Hepatocyte (in vitro differentiated cells): ENCODE measurements around the gene KRT84. TPM values are rescaled to one million over a fixed set of nuclear protein-coding genes. Genes with fewer than 3 reads are reported as not detected.

Source experiments
- DNase-seq: peaks from one replicate; pipeline ENCODE4 v3.0.0-alpha.2; 2016; ENCODE audit warnings: low spot score
- H2AFZ ChIP-seq: fragments of 200-600 bp; sonication (generic); 2 replicates; pipeline ENCODE4 v1.6.0; 2016; ENCODE audit warnings: antibody characterized with exemption, mild to moderate bottlenecking
- H3K27ac ChIP-seq: fragments of 200-600 bp; sonication (generic); 2 replicates; pipeline ENCODE4 v1.5.1; 2016; ENCODE audit warnings: mild to moderate bottlenecking
- H3K27me3 ChIP-seq: fragments of 200-600 bp; sonication (generic); 2 replicates; pipeline ENCODE4 v1.6.1; 2016
- H3K36me3 ChIP-seq: fragments of 200-600 bp; sonication (generic); replicated peaks from 2 replicates; pipeline ENCODE4 v1.5.1; 2016; ENCODE audit warnings: low read depth; ENCODE audit not compliant: insufficient read depth
- H3K4me1 ChIP-seq: fragments of 200-600 bp; sonication (generic); 2 replicates; pipeline ENCODE4 v1.5.1; 2016; ENCODE audit warnings: mild to moderate bottlenecking, moderate library complexity; ENCODE audit not compliant: insufficient read depth
- H3K4me2 ChIP-seq: fragments of 200-600 bp; sonication (generic); 2 replicates; pipeline ENCODE4 v1.6.0; 2016
- H3K4me3 ChIP-seq: fragments of 200-600 bp; sonication (generic); 2 replicates; pipeline ENCODE4 v1.5.1; 2016; ENCODE audit warnings: mild to moderate bottlenecking
- H3K79me2 ChIP-seq: fragments of 200-600 bp; sonication (generic); 2 replicates; pipeline ENCODE4 v1.6.0; 2017; ENCODE audit warnings: mild to moderate bottlenecking
- H3K9me2 ChIP-seq: fragments of 200-600 bp; sonication (generic); replicated peaks from 2 replicates; pipeline ENCODE4 v1.6.0; 2017; ENCODE audit warnings: mild to moderate bottlenecking; ENCODE audit not compliant: insufficient read depth
- H3K9me3 ChIP-seq: fragments of 200-600 bp; sonication (generic); 2 replicates; pipeline ENCODE4 v1.5.1; 2016; ENCODE audit warnings: low read depth, mild to moderate bottlenecking
- H4K20me1 ChIP-seq: fragments of 200-600 bp; sonication (generic); 2 replicates; pipeline ENCODE4 v1.6.0; 2016; ENCODE audit warnings: mild to moderate bottlenecking; ENCODE audit not compliant: insufficient read depth, poor library complexity, severe bottlenecking
- CTCF ChIP-seq: fragments of 200-600 bp; sonication (generic); IDR thresholded peaks from 2 replicates; pipeline ENCODE4 v1.5.1; 2016; ENCODE audit warnings: antibody characterized with exemption, mild to moderate bottlenecking; ENCODE audit not compliant: poor library complexity
- EZH2 ChIP-seq: fragments of 200-600 bp; sonication (generic); IDR thresholded peaks from 2 replicates; pipeline ENCODE4 v1.6.1; 2016; ENCODE audit warnings: antibody characterized with exemption, mild to moderate bottlenecking, borderline replicate concordance
- EZH2phosphoT487 ChIP-seq: fragments of 200-600 bp; sonication (generic); IDR thresholded peaks from one replicate; pipeline ENCODE4 v1.6.1; 2018; ENCODE audit warnings: antibody characterized with exemption, mild to moderate bottlenecking, low read depth, moderate library complexity; ENCODE audit not compliant: unreplicated experiment, severe bottlenecking
- WGBS: methylation state at CpG from one replicate; pipeline ENCODE4 v1.1.6; 2016; ENCODE audit warnings: low lambda C conversion rate; ENCODE audit errors: missing lambda C conversion rate; 5-methylcytosine and 5-hydroxymethylcytosine counted together
- polyA plus RNA-seq: library from polyadenylated mRNA; unstranded; fragments of >200 nt; fragmentation: Nextera tagmentation; extraction: Ambion mirVana; gene quantifications from 2 replicates; pipeline ENCODE4 v1.2.1, GENCODE V29; 2016
- total RNA-seq: library from RNA; depleted of rRNA; stranded (reverse); fragments of >200 nt; gene quantifications from 2 replicates; pipeline ENCODE4 v1.2.3, GENCODE V29; 2014

The KRT84 gene
- total and polyA plus RNA-seq, 2 experiments from 2014 or later, result not detected

GRCh38 chr12:52351196-52352059, 34.0 kb downstream of the KRT84 start:
- Histone ChIP-seq H3K4me1 (peaks cover 6% of the 10 kb centered on the region), H3K9me3 (no peaks in the 10 kb centered on the region), H3K36me3 (no peaks in the 10 kb centered on the region), H3K4me2 (no peak overlapping the region), H3K4me3 (no peak overlapping the region), H3K79me2 (no peaks in the 10 kb centered on the region), H2AFZ (no peak overlapping the region), H3K27me3 (peaks cover 3% of the 10 kb centered on the region), H4K20me1 (no peaks in the 10 kb centered on the region), H3K9me2 (no peaks in the 10 kb centered on the region), H3K27ac (no peak overlapping the region)
- TF ChIP-seq CTCF (no peak), EZH2 (no peak)
- WGBS, result 80% methylated on average over 9 of the region's 9 CpGs
- no peak for DNase-seq

- peaks cover 3% of the 10 kb centered on the region for H3K27me3 ChIP-seq
- TF ChIP-seq EZH2 (no peak), EZH2phosphoT487 (no peak), CTCF (no peak)
- peaks cover 13% of the 10 kb centered on the region for H3K4me1 ChIP-seq
- no peaks in the 10 kb centered on the region for H3K36me3 ChIP-seq
- no peaks in the 10 kb centered on the region for H3K9me3 ChIP-seq
- H3K4me2 ChIP-seq, result no peak overlapping the region
- H4K20me1 ChIP-seq, result no peaks in the 10 kb centered on the region
- 92% methylated on average over 5 of the region's 5 CpGs for WGBS
- DNase-seq, result no peak
- no peaks in the 10 kb centered on the region for H3K9me2 ChIP-seq
- no peak overlapping the region for H3K27ac ChIP-seq
- no peaks in the 10 kb centered on the region for H3K79me2 ChIP-seq
- H2AFZ ChIP-seq, result no peak overlapping the region
- no peak overlapping the region for H3K4me3 ChIP-seq
These were observed 34.7 kb downstream of the KRT84 start for GRCh38 chr12:52350786-52351185.

GRCh38 chr12:52350021-52350620, 35.3 kb downstream of the KRT84 start:
- Histone ChIP-seq H3K4me2 (no peak overlapping the region), H3K4me1 (peaks cover 17% of the 10 kb centered on the region), H3K9me3 (no peaks in the 10 kb centered on the region), H3K9me2 (no peaks in the 10 kb centered on the region), H3K4me3 (no peak overlapping the region), H3K27ac (no peak overlapping the region), H2AFZ (no peak overlapping the region), H3K27me3 (peaks cover 3% of the 10 kb centered on the region), H3K36me3 (no peaks in the 10 kb centered on the region), H4K20me1 (no peaks in the 10 kb centered on the region), H3K79me2 (no peaks in the 10 kb centered on the region)
- DNase-seq, result no peak
- no peak for TF ChIP-seq CTCF
- no peak for TF ChIP-seq EZH2phosphoT487
- TF ChIP-seq EZH2, result no peak
- 91% methylated on average over 8 of the region's 8 CpGs for WGBS
